Middle frontal gyrus (tissue), 1 donor: Measurements from ENCODE around the gene EVA1A.
"Not testable (repeated sequence)": the region's sequence is repeated elsewhere in the genome, so short reads cannot be mapped to it uniquely, and the experiment has no call there.

Experiments
- DNase-seq: peaks from one replicate; pipeline ENCODE4 v3.0.0-alpha.2; 2015; ENCODE audit warnings: low spot score; ENCODE audit errors: extremely low spot score

The EVA1A gene

DNA sequence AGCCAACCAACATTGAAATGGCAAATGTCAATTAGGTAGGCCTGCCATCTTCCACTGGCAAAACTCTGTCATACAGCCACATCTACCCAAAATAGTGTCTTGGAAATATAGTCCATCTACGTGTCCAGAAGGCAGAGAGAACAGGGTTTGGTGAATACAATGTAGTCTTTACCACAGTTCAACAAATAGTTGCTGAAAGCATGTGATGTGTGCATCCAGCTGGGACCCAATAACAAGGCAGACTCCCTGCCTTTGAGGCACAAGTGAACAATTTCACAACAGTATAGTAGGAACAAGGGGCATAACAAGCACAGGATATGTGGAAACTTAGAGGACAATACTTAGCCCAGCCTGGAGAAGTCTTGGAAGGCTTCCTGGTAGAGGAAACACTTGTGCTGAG, 72.6 kb downstream of the EVA1A start:
- no peak for DNase-seq

DNA sequence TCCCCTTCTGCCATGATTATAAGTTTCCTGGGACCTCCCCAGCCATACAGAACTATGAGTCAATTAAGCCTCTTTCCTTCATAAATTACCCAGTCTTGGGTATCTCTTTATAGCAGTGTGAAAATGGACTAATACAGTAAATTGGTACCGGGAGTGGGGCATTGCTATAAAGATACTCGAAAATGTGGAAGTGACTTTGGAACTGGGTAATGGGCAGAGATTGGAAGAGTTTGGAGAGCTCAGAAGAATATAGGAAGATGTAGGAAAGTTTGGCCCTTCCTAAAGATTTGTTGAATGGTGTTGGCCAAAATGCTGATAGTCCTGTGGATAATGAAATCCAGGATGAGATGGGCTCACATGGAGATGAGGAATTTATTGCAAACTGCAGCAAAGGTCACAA, 74.0 kb downstream of the EVA1A start:
- DNase-seq: not testable (repeated sequence)

GRCh38 chr2:75484840-75485239, 75.9 kb downstream of the EVA1A start:
- no peak for DNase-seq

DNA sequence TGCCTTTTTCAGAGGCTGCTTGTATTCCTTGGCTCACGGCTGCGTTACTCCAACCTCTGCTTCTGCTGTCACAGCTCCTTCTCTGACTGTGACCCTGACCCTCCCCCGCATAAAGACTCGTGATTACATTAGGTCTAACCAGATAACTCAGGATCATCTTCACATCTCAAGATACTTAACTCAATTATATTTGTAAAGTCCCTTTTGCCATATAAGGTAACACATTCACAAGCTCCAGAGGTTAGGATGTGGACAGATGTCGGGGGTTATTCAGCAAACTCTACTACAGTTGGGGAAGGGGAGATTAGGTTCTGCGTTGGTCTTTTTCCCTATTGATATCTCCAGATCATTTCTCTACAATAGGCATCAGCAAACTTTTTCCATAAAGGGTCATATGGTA, 76.9 kb downstream of the EVA1A start:
- no peak for DNase-seq

GRCh38 chr2:75482398-75482797, 78.3 kb downstream of the EVA1A start:
- no peak for DNase-seq

DNA sequence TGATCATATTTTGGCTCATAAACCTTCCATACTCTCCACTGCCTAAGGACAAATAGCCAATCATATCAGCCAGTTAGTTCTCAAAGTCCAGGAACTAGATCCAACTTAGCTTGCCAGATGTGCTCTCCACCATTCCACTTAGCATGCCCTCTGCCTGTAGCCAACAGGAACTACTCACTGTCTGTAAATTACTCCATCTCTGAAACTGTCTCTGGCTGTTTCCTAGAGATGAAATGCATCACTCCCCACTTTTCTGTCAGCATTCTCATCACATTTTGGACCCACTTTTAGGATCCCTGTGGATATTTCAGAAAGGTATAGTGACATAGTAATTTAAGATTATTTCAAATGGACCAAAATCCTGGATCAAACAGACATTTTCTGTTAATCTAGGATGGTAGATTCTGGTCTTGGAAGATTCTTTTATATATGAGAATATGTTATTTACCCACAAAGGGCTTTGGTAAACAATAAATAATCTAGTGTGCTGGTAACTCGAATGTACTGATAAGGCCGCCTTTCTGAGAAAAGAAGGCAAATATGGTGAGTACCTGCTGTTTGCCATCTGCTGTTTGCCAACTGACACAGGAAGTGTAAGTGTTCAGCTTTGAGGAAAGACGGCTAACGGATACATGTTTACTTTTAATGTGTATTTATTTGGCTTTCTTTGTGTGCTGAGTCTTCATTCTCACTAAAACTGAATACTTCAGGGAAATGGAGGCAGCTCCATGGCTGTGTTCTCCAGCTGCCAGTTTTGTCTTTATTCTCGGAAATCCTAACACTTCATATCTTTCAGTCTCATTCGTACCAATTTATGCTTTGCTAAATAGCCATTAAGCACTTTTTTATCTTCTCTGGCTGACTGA, 79.5 kb downstream of the EVA1A start:
- no peak for DNase-seq

DNA sequence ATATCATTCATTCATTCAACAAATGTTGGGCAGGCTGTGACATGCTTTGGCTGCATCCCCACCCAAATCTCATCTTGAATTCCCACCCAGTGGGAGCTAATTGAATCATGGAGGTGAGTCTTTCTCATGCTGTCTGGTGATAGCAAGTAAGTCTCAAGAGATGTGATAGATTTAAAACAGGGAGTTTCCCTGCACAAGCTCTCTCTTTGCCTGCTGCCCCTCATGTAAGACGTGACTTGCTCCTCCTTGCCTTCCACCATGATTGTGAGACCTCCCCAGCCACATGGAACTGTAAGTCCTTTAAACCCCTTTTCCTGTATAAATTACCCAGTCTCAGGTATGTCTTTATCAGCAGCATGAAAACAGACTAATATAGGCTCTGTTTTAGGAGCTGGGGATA, 83.0 kb downstream of the EVA1A start:
- DNase-seq: not testable (repeated sequence)

- DNase-seq: no peak
These were observed 84.0 kb downstream of the EVA1A start for GRCh38 chr2:75476761-75477160.

- DNase-seq: no peak
These were observed 84.8 kb downstream of the EVA1A start for GRCh38 chr2:75475976-75476375.

DNA sequence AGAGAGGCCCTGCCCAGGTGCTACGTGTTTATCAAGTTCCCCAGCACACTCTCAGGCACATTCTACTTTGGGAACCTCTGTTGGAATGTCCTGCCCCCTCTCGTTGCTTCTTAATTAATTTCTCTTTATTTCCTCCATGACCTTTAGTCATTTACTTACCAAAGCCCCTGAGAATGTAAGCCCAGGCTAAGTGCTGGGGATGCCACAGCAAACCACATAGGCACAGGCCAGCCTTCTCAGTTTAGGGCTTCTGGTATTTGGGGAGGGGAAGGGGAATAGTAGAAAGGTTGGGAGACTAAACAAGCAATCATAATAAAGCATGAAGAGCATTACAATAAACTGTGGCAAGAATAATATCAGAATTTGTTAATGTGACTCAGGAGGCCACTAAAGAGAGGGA, 85.7 kb downstream of the EVA1A start:
- DNase-seq: no peak

DNA sequence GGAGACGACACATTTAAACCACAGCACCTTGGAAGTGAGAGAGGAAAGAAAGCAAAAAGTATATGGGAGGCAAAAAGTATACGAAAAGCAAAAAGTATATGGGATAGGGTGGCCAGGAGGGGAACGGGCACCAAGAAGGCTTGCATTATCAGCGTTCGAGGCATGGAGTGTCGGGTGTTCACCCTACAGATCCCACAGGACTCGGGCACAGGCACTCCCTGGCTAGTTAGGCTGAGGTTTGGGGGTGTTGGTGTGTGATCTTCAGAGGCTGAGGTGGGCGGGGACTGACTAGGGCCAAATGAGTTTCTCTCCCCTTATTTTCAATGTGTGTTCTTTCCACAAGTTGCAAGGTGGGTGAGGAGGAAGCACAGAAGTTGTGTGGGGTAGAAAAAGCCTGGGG, 86.6 kb downstream of the EVA1A start:
- no peak for DNase-seq

DNA sequence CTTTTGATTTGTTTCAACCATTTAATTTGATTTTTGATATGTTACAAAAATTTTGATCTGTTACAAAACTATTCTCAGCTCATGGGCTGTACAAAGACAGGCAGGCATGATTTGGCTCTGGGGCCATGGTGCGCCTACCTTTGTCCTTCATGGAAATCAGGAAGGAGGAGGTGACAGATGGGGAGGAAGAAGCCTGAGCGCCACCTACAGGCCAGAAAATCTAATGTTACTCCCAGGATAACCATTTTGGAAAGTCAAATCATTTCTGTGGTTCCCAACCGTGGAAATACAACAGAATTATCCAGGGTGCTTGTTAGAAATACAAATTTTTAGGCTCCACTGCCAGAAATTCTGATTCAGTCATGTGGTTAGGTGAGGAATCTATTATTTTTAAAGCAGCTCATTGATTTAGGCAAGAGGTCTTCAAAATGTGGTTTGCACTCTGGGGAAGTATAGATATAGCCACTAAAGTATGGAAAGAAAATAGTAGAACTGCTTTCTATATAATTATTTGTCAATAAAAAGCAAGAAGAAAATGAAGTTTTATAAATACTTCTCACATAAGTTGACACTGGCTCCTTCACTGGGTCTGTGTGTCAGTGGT, 93.9 kb downstream of the EVA1A start:
- no peak for DNase-seq

DNA sequence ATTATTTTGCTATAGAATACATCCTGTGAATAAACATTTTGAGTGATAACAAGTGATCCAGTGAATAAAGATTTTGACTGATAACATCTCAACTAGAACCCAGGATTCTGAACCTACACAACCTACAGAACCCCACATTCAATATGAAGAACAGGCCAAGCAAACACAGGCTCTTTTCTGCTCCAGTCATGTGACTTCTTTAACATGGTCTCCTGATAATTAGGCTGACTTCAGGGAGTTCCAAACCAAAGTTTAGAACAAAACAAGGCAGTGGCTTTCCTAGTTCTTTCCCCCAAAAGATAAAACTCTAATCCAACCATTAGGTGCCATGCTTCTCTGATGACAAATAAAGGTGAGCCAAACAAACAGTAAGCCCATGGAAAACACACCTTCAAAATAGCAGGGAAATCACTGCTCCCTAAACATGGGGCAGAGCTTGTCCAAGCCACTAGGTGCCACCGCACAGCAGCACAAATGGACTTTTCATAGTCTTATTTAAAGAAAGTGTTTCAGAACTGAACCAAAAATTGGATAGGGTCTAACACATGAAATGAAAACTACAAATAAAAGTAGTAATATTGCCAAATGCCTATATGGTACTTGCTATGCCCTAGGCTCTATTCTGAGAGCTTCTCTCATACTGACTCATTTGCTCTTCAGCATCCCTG, 95.3 kb downstream of the EVA1A start:
- DNase-seq: no peak

DNA sequence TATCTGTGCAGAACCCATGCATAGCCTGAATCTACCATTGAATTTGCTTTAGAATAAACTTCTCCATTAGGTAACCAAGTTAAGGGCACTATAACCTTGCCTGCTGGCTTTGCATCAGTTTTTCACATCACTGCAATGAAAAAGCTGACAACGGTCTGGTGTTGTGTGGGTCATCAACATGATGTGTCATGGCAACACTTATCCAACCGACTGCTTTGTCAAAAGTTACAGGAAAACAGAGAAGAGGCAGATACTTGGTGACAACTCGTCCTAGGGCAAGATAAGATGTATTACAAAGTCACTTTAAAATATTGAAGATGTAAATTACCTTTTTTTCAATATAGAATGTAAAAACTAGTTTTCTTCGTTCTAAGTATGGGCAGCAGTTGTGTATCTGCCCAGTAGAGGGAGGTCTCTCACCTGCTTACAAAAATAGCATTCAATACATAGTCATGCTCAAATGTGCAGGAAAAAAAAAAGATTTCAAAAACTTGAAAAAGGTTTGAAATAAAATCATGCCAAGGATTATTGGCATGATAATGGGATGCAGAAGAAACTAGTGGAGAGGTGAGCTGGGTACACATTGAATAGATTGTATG, 96.3 kb downstream of the EVA1A start:
- DNase-seq: no peak

- DNase-seq: no peak
These were observed 98.0 kb downstream of the EVA1A start for GRCh38 chr2:75462721-75463120.

DNA sequence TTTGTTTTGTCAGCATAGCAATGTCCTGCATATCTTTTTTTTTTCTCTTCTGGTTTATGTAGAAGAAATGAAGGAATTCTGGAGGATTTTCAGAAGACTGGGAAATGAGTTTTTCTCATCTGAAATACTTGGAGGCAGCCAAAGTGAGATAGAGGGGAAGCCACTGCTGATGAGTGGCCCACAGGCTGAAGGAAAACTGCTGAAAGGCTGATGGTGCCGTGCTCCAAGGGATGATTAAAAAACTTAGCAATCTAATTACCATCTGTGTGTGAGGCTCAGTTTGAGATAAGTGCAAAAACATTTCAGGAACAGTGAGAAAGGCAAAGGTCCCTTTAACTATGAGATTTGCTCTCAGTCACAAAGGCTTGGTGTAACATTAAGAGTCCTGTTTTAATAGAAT, 98.5 kb downstream of the EVA1A start:
- DNase-seq: no peak

- no peak for DNase-seq
These were observed 100.1 kb downstream of the EVA1A start for GRCh38 chr2:75460630-75461029.

- no peak for DNase-seq
These were observed 101.0 kb downstream of the EVA1A start for GRCh38 chr2:75459565-75460310.

- no peak for DNase-seq
These were observed 102.5 kb downstream of the EVA1A start for GRCh38 chr2:75458201-75458600.

DNA sequence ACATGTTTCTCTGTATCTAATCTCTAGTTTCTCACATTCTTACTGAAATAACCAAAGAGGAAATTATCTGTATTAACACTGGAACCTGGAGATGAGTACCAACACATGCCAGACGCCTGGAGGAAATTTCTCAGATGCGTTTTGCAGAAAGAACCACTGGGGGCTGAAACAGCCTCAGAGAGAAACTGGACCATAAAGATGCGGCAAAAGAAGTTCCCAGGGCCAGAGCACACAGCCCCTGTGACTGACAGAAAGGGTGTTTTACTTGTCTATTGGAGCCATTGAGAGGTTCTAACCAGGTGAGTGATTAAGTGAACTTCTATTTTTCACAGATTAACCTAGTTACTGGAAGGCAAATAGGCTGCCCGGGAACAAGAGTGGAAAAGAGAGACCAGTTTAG, 103.9 kb downstream of the EVA1A start:
- DNase-seq: no peak

GRCh38 chr2:75456111-75456510, 104.6 kb downstream of the EVA1A start:
- no peak for DNase-seq
